IPS-NIHi7 (cell line): ENCODE measurements around the gene TMEM116.
A peak's percentile ranks its signal among the peaks of the same experiment; 100 is the strongest.
"Not testable (repeated sequence)": the region's sequence is repeated elsewhere in the genome, so short reads cannot be mapped to it uniquely, and the experiment has no call there.

Experiments
- DNase-seq: peaks from one replicate; pipeline ENCODE4 v3.0.0; 2012; ENCODE audit warnings: mixed read lengths; ENCODE audit errors: extremely low spot score

TMEM116 gene

GRCh38 chr12:112012775-112013600 lies at the start of gene TMEM116, which contains the start of gene ERP29:
Gene TMEM116 (minus strand): TSS chr12:112013165. CDS start chr12:112005270, 7,895 bp downstream.
Gene ERP29 (plus strand): TSS chr12:112013426. CDS start chr12:112013466, 40 bp downstream.
- peak; percentile 99 for DNase-seq

- no peak for DNase-seq
Measured at GRCh38 chr12:112061137-112061536, 48.2 kb upstream of the TMEM116 start.

- no peak for DNase-seq
Measured at GRCh38 chr12:112049351-112049750, 36.4 kb upstream of the TMEM116 start.

GRCh38 chr12:112046003-112046402 lies 33.0 kb upstream of the TMEM116 start:
- no peak for DNase-seq

- not testable (repeated sequence) for DNase-seq
Measured at GRCh38 chr12:112036614-112037013, 23.6 kb upstream of the TMEM116 start.

- no peak for DNase-seq
Measured at GRCh38 chr12:112035219-112035785, 22.3 kb upstream of the TMEM116 start.

GRCh38 chr12:112032292-112032691 lies 19.3 kb upstream of the TMEM116 start:
- no peak for DNase-seq

- no peak for DNase-seq
Measured at GRCh38 chr12:112031472-112031871, 18.5 kb upstream of the TMEM116 start.

GRCh38 chr12:112029301-112029700 lies 16.3 kb upstream of the TMEM116 start:
- no peak for DNase-seq

- no peak for DNase-seq
Measured at GRCh38 chr12:112025808-112026375, 12.9 kb upstream of the TMEM116 start.

- peak; percentile 46 for DNase-seq
Measured at GRCh38 chr12:112023759-112024396, 10.9 kb upstream of the TMEM116 start.

- no peak for DNase-seq
Measured at GRCh38 chr12:112022241-112023016, 9.5 kb upstream of the TMEM116 start.

- DNase-seq: no peak
Measured at GRCh38 chr12:112020947-112021457, 8.0 kb upstream of the TMEM116 start.

GRCh38 chr12:112018571-112019237 lies 5.7 kb upstream of the TMEM116 start:
- DNase-seq: no peak

GRCh38 chr12:112017041-112017440 lies 4.1 kb upstream of the TMEM116 start:
- no peak for DNase-seq

- DNase-seq: no peak
Measured at GRCh38 chr12:112015938-112016337, 3.0 kb upstream of the TMEM116 start.

GRCh38 chr12:112013601-112014402 lies 837 bp upstream of the TMEM116 start:
- DNase-seq: peak; percentile 55

- DNase-seq: no peak
Measured at GRCh38 chr12:112011685-112012084, 1.3 kb downstream of the TMEM116 start.

- DNase-seq: no peak
Measured at GRCh38 chr12:112010415-112011344, 2.3 kb downstream of the TMEM116 start.
